ENCODE results near the gene PURA.

Gene PURA

DNA sequence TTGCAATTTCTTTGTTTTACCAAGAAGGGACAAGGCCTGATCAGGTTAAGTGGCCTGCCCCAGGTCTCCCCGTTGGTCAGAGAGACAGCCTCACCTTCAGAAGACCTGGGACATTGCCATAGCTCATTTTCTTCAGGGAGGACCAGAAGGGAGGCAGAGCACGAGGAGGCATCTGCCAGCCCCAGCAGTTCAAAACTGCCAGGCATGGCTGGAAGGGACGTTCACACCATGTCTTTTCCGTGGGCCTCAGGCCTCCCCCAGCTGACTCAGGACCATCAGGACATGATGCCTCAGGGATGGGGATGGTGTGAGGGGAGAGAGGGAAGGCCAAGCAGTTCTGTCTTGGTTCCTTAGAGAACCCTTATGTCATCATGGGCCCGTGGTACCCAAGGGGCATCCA lies 28.3 kb downstream of the PURA start:
- TF ChIP-seq, protein P1, sequence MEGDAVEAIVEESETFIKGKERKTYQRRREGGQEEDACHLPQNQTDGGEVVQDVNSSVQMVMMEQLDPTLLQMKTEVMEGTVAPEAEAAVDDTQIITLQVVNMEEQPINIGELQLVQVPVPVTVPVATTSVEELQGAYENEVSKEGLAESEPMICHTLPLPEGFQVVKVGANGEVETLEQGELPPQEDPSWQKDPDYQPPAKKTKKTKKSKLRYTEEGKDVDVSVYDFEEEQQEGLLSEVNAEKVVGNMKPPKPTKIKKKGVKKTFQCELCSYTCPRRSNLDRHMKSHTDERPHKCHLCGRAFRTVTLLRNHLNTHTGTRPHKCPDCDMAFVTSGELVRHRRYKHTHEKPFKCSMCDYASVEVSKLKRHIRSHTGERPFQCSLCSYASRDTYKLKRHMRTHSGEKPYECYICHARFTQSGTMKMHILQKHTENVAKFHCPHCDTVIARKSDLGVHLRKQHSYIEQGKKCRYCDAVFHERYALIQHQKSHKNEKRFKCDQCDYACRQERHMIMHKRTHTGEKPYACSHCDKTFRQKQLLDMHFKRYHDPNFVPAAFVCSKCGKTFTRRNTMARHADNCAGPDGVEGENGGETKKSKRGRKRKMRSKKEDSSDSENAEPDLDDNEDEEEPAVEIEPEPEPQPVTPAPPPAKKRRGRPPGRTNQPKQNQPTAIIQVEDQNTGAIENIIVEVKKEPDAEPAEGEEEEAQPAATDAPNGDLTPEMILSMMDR (IDR thresholded peaks at IDR 0.05) = no peak

DNA sequence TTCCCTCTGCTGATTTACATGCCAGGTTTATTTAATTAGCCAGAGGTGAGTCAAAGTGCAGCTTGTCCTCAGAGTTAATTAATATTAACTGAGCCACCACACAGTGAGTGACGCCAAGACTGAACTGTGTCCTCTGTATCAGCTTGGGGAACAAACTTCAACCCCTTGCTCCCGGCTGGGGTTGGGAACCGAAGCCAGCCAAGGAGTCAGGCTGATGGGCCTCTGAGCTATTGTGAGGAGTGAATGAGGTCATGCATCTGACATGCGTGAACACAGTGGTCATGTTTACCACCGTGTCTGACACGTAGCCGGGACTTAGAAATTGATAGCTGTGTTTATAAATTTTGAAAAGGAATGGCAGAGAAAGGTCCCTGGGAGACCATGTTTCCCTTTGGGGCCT lies 28.9 kb downstream of the PURA start:
- TF ChIP-seq, protein P1 (IDR thresholded peaks at IDR 0.05) = no peak

DNA sequence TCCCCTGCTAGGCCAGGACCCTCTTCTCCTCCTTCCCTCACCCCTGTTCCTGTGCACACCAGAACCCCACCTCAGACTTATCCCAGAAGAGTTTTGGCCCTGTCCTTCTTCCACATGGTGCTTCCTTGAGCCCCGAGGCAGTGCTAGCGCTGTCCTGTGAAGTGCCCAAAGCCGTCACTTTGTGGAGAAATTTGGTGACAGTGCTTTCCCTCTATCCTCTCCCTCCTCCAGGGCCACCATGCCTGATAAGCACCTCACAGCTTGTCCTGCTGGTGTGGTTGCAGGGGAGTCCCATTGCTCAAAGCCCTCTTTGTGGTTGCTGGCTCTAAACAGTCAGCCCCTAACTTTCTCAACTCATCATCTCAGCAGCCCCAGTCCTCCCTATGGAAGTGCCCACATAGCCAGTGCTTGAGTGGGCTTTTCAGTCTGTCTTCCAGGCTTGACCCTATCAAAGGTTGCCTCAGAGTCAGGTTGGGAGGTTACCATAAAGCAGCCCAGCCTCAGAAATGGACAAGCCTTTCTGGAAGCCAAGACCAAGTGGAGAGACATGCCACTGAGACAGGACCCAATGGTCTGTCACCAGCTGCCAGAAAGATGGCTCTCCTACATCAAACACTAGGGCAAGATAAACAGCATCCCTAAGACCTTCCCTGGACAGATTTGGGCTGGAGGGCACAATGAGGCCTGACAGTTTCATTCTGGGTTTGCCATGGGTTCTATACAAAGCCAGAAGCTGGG lies 29.8 kb downstream of the PURA start:
- TF ChIP-seq, protein P1 (IDR thresholded peaks at IDR 0.05) = no peak

DNA sequence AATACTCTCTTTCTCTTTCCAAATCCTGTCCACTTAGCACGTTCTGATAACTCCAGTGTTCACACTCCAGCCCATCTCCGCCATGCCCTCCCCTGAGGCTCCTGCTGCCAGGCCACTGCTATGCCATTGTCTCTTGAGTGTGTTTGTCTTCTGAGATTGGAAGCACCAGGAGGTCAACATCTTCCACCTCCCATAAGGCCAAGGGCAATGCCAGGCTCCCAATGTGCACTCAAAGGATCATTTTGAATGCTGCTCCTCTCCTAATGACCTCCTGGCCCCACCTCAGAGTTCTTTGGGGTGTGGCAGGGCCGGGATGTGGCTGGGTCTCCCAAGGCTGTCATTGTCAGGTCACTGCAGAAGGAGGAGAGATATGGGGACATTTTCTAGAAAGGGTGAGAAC lies 31.3 kb downstream of the PURA start:
- TF ChIP-seq, protein P1 (IDR thresholded peaks at IDR 0.05) = no peak

DNA sequence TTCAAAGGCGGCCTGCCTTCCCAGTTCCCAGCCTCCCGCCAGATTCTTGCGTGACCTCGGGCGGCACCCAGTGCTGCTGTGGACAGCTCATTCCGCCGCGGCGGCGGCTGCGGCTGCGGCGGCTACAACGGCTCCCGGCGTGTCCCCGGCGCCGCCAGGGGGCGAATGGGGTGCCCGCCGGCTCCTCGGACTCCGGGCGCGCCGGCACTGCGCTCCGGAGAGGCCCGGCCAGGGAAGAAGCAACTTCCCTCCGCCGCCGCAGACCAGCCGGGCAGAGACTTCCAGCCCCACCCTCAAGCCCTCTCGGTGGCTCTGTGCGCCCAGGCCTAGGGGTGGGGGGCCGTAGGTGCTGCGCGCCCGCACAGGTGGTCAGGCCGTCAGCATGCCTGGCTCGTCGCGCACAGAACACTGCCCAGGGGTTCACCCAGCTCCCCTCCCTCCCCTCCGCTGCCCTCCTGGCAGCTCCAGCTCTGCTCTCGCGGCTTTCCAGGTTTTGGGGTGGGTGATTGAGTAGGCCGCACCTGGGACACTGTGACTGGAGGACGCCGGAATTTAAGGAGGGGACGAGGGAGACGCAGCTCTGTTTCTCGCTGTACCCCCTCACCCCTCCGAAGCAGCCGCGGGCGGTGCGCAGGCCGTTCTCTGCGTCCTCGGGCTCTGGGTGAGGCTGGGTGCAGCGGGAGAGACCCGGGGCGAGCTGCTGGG lies 32.1 kb downstream of the PURA start:
- TF ChIP-seq, protein P1 (IDR thresholded peaks at IDR 0.05) = no peak

DNA sequence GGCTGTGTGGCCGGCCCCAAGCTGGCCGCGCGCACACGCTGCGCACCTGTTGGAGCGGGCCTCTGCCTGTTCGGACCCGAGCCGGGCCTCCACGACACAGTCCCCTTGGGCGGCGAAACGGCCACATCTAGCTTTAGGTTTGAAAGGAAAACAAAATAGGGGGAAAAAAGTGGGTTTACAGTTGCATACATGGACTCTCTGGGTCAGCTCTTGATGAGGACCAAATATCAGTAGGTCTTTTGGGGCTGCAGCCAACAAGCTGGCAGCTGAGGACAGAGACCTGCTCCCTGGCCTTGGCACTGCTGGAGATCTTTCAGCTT lies 32.6 kb downstream of the PURA start:
- TF ChIP-seq, protein P1 (IDR thresholded peaks at IDR 0.05) = no peak

DNA sequence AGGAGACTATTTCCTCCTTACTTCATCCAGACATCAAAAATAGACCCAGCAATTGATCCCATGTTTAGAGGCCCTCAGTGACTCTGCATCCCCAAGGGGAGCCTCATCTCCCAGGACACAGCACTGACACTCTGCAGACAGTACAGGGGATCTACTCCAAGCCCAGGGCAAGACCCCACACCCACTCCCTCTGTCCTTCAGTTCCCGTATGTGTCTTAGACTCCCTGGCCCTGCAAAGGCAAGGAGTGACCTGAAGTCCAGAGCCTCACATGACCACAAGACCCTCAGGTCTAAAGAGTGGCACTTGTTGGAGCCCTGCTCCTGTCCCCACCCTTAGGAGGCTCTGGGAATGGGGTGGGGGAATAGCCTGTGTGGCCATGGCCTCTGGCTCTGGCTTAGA lies 33.6 kb downstream of the PURA start:
- TF ChIP-seq, protein P1 (IDR thresholded peaks at IDR 0.05) = no peak
